HepG2 (cell line): ENCODE data around the gene ZNF865. TPM values are rescaled to one million over a fixed set of nuclear protein-coding genes. Genes with fewer than 3 reads are reported as not detected.

Experiments
- ARNTL ChIP-seq: sonication (generic); formaldehyde crosslinking; IDR thresholded peaks from 2 replicates; pipeline ENCODE4 v1.4.0; 2020; ENCODE audit warnings: mild to moderate bottlenecking, missing genetic modification reagents
- DMAP1 ChIP-seq: IDR thresholded peaks from 2 replicates; pipeline ENCODE4 v1.6.1; 2016
- KDM6A ChIP-seq: IDR thresholded peaks from 2 replicates; pipeline ENCODE4 v1.6.1; 2016; ENCODE audit warnings: low read depth
- MATR3 ChIP-seq: sonication (generic); formaldehyde crosslinking; IDR thresholded peaks from 2 replicates; pipeline ENCODE4 v1.4.0; 2020; ENCODE audit warnings: missing genetic modification reagents
- NCOA2 ChIP-seq: sonication (generic); formaldehyde crosslinking; IDR thresholded peaks from 2 replicates; pipeline ENCODE4 v1.8.0; 2022; ENCODE audit warnings: inconsistent platforms
- REXO4 ChIP-seq: sonication (generic); formaldehyde crosslinking; IDR thresholded peaks from 2 replicates; pipeline ENCODE4 v1.8.0; 2022; ENCODE audit warnings: missing genetic modification reagents, mild to moderate bottlenecking, borderline replicate concordance
- RXRB ChIP-seq: IDR thresholded peaks from 2 replicates; pipeline ENCODE4 v1.6.1; 2016; ENCODE audit warnings: borderline replicate concordance, missing genetic modification reagents, missing compliant biosample characterization
- SAFB2 ChIP-seq: sonication (generic); formaldehyde crosslinking; IDR thresholded peaks from 2 replicates; pipeline ENCODE4 v1.5.1; 2020; ENCODE audit warnings: missing genetic modification reagents, low read depth, mild to moderate bottlenecking, borderline replicate concordance
- SNAI1 ChIP-seq: sonication (generic); formaldehyde crosslinking; IDR thresholded peaks from 2 replicates; pipeline ENCODE4 v1.5.0; 2020; ENCODE audit warnings: mild to moderate bottlenecking, missing genetic modification reagents, borderline replicate concordance
- SRF ChIP-seq: IDR thresholded peaks from 2 replicates; pipeline ENCODE4 v1.6.1; 2011; ENCODE audit warnings: mild to moderate bottlenecking, low read depth, low read length, moderate library complexity
- ZFP36 ChIP-seq: fragments of 150-350 bp; IDR thresholded peaks from 2 replicates; pipeline ENCODE4 v1.6.1; 2018; ENCODE audit warnings: borderline replicate concordance, low read length, low read depth; ENCODE audit not compliant: partially characterized antibody
- ZFYVE20 ChIP-seq: sonication (generic); formaldehyde crosslinking; IDR thresholded peaks from 2 replicates; pipeline ENCODE4 v1.8.0; 2023; ENCODE audit warnings: low read depth, mild to moderate bottlenecking, moderate library complexity, missing genetic modification reagents, borderline replicate concordance
- ZNF3 ChIP-seq: IDR thresholded peaks from 2 replicates; pipeline ENCODE4 v1.7.0; 2017; ENCODE audit warnings: inconsistent platforms
- ZNF335 ChIP-seq: sonication (generic); formaldehyde crosslinking; IDR thresholded peaks from 2 replicates; pipeline ENCODE4 v1.4.0; 2020; ENCODE audit warnings: missing genetic modification reagents
- ZNF564 ChIP-seq: sonication (generic); formaldehyde crosslinking; IDR thresholded peaks from 2 replicates; pipeline ENCODE4 v1.8.1; 2023; ENCODE audit warnings: mild to moderate bottlenecking, missing genetic modification reagents
- ZNF776 ChIP-seq: sonication (generic); formaldehyde crosslinking; IDR thresholded peaks from 2 replicates; pipeline ENCODE4 v1.4.0; 2020; ENCODE audit warnings: mild to moderate bottlenecking, missing genetic modification reagents
- polyA plus RNA-seq, 8 experiments: library from polyadenylated mRNA; depleted of rRNA in 3 of 8; stranded (reverse) in 7 of 8; unstranded in 1 of 8; fragments of >200 nt; fragmentation: Illumina TruSeq in 4 of 8; extraction: Trizol in 4 of 8; gene quantifications; 2 replicates each; pipeline versions ENCODE4 v1.2.1 to v1.2.3, GENCODE V29; 2011 to 2016; ENCODE audit warnings: low read depth in 4 of 8, missing spikeins in 1 of 8, mixed read lengths in 1 of 8; ENCODE audit not compliant: insufficient read depth in 1 of 8
- total RNA-seq, 5 experiments: library from RNA; depleted of rRNA; stranded (reverse); fragments of >200 nt; fragmentation: Illumina TruSeq; extraction: Trizol; gene quantifications; 2 replicates each; pipeline ENCODE4 v1.2.3, GENCODE V29; 2016; ENCODE audit warnings: low read depth in 1 of 5
- TF ChIP-seq, protein P1 (sequence below): sonication (generic); formaldehyde crosslinking; IDR thresholded peaks from 2 replicates; pipeline ENCODE4 v1.4.0; 2020; ENCODE audit warnings: low read depth, mild to moderate bottlenecking, missing genetic modification reagents
- TF ChIP-seq, protein P2 (sequence below): sonication (generic); formaldehyde crosslinking; IDR thresholded peaks from 2 replicates; pipeline ENCODE4 v1.8.0; 2022; ENCODE audit warnings: mild to moderate bottlenecking, missing genetic modification reagents, moderate library complexity
- TF ChIP-seq, protein P3 (sequence below): sonication (generic); formaldehyde crosslinking; IDR thresholded peaks from 2 replicates; pipeline ENCODE4 v1.8.1; 2023; ENCODE audit warnings: mild to moderate bottlenecking, missing genetic modification reagents
- TF ChIP-seq, protein P4 (sequence below): sonication (generic); formaldehyde crosslinking; IDR thresholded peaks from 2 replicates; pipeline ENCODE4 v1.8.0; 2022; ENCODE audit warnings: mild to moderate bottlenecking, missing genetic modification reagents, moderate library complexity
- TF ChIP-seq, protein P5 (sequence below): sonication (generic); formaldehyde crosslinking; IDR thresholded peaks from 2 replicates; pipeline ENCODE4 v1.8.0; 2022; ENCODE audit warnings: missing genetic modification reagents, low read depth, mild to moderate bottlenecking, borderline replicate concordance
- TF ChIP-seq, protein P6 (sequence below): sonication (generic); formaldehyde crosslinking; IDR thresholded peaks from 2 replicates; pipeline ENCODE4 v1.8.1; 2023; ENCODE audit warnings: mild to moderate bottlenecking, inconsistent platforms, moderate library complexity, missing genetic modification reagents, borderline replicate concordance

Gene ZNF865
- total and polyA plus RNA-seq, 2 of the 13 experiments (the other 11 are each of a cell fraction or from before 2014, with no cell fraction given), result 0.93 to 1.0 TPM

DNA sequence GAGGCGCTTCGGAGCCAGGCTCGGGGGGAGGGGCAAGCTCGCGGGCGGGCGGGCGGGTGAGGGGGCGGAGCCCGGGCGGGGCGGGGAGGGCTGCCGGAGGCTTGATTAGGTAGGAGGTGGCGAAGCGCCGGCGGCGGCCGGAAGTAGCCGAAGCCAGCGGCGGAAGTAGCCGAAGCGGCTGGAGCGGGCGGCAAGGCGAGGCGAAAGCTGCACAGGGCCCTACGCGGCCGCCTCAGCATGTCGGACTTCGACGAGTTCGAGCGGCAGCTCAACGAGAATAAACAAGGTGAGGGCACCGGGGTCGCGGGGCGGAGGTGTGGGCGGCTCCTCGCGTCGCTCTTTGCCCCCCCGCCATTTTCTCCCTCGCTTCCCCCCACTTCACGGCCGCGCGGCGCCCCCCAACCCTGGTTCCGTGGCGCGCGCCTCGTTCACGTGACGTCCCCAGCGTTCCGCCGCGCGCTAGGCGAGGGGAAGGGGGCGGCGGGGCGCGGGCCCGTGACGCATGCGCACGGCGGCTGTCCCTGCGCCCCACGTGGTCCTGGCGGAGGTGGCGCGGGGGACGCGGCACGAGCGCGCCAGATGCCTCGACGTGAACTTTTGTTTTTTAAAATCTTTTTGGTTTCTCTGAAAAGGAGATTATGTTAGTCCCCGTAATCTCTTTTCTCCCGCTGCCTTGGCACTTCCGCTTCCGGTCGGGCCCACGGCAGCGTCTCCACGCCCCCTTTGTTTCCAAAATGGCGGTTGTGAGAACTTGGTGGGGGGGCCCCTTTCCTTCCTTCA, 49.6 kb downstream of the ZNF865 start, which contains the start of gene U2AF2 (continued):
- TF ChIP-seq, protein P1, sequence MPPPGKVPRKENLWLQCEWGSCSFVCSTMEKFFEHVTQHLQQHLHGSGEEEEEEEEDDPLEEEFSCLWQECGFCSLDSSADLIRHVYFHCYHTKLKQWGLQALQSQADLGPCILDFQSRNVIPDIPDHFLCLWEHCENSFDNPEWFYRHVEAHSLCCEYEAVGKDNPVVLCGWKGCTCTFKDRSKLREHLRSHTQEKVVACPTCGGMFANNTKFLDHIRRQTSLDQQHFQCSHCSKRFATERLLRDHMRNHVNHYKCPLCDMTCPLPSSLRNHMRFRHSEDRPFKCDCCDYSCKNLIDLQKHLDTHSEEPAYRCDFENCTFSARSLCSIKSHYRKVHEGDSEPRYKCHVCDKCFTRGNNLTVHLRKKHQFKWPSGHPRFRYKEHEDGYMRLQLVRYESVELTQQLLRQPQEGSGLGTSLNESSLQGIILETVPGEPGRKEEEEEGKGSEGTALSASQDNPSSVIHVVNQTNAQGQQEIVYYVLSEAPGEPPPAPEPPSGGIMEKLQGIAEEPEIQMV (CRISPR knock-in tag), result 0 out of 2 replicates have a peak, but pooled peaks have one; percentile 43
- TF ChIP-seq, protein P2, sequence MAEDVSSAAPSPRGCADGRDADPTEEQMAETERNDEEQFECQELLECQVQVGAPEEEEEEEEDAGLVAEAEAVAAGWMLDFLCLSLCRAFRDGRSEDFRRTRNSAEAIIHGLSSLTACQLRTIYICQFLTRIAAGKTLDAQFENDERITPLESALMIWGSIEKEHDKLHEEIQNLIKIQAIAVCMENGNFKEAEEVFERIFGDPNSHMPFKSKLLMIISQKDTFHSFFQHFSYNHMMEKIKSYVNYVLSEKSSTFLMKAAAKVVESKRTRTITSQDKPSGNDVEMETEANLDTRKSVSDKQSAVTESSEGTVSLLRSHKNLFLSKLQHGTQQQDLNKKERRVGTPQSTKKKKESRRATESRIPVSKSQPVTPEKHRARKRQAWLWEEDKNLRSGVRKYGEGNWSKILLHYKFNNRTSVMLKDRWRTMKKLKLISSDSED (CRISPR knock-in tag), result no peak
- TF ChIP-seq NCOA2 (CRISPR knock-in tag) (no peak), RXRB (CRISPR knock-in tag) (no peak), ZFP36 (no peak), SNAI1 (peak; percentile 22; the same call in 1 of the 2 replicates), SAFB2 (CRISPR knock-in tag) (peak; percentile 82), MATR3 (CRISPR knock-in tag) (no peak), DMAP1 (peak; percentile 78), ARNTL (CRISPR knock-in tag) (peak; percentile 56), ZNF3 (CRISPR knock-in tag) (no peak), ZNF564 (CRISPR knock-in tag) (0 out of 2 replicates have a peak, but pooled peaks have one; percentile 7), ZFYVE20 (CRISPR knock-in tag) (no peak), REXO4 (CRISPR knock-in tag) (peak; percentile 62; the same call in 1 of the 2 replicates), KDM6A (no peak), SRF (no peak), ZNF776 (CRISPR knock-in tag) (0 out of 2 replicates have a peak, but pooled peaks have one; percentile 52), ZNF335 (CRISPR knock-in tag) (no peak)
- TF ChIP-seq, protein P3, sequence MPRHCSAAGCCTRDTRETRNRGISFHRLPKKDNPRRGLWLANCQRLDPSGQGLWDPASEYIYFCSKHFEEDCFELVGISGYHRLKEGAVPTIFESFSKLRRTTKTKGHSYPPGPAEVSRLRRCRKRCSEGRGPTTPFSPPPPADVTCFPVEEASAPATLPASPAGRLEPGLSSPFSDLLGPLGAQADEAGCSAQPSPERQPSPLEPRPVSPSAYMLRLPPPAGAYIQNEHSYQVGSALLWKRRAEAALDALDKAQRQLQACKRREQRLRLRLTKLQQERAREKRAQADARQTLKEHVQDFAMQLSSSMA (CRISPR knock-in tag), result no peak
- TF ChIP-seq, protein P4, sequence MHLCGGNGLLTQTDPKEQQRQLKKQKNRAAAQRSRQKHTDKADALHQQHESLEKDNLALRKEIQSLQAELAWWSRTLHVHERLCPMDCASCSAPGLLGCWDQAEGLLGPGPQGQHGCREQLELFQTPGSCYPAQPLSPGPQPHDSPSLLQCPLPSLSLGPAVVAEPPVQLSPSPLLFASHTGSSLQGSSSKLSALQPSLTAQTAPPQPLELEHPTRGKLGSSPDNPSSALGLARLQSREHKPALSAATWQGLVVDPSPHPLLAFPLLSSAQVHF (CRISPR knock-in tag), result 0 out of 2 replicates have a peak, but pooled peaks have one; percentile 48
- TF ChIP-seq, protein P5, sequence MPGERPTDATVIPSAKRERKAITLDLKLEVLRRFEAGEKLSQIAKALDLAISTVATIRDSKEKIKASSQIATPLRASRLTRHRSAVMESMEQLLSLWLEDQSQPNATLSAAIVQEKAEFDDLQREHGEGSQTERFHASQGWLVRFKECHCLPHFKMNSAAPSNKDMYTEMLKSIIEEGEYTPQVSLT (CRISPR knock-in tag), result no peak
- TF ChIP-seq, protein P6, sequence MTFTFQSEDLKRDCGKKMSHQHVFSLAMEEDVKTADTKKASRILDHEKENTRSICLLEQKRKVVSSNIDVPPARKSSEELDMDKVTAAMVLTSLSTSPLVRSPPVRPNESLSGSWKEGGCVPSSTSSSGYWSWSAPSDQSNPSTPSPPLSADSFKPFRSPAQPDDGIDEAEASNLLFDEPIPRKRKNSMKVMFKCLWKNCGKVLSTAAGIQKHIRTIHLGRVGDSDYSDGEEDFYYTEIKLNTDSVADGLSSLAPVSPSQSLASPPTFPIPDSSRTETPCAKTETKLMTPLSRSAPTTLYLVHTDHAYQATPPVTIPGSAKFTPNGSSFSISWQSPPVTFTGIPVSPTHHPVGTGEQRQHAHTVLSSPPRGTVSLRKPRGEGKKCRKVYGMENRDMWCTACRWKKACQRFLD (CRISPR knock-in tag), result peak; percentile 79; the same call in 1 of the 2 replicates
